ENCODE results near the gene ASPG.
"Not testable (repeated sequence)": the region's sequence is repeated elsewhere in the genome, so short reads cannot be mapped to it uniquely, and the experiment has no call there.

The ASPG gene

DNA sequence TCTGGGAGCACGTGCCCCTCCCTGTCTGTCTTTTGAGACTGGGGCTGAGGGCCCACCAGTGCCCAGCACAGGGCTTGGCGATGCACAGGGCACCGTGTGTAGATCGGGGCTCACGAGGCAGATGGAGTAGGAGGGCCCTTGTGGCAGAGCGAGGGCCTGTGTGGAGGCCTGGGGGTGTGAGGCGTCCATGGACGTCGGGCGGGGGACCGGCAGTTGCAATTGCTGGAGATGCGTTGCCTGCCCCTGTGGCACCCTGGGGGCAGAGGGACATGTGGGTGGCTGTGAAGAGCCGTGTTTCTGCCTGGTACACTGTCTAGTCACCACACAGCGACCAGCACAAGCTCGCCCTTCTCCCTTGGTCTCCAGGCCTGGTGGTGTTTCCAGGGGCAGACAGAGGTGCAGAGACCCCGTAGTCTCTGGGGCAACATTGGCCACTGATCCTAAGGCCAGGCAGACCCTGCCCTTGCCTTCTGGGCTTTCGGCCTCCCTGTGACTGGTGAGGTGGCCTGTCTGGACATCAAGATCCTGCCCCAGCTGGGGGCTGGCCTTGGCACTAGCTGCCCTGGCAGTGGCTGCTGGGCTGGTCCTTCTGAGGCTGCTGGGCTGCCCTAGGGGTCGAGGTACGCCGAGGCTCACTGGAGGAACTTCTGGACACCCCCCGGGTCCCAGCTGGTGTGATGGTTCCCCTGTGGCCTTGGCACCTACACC is 67.3 kb downstream of the ASPG start:
- no peak for DNase-seq (ENCODE audit: low read depth)
- no peak overlapping the region for H3K4me3 ChIP-seq (ENCODE audit: low read depth, low read length)

DNA sequence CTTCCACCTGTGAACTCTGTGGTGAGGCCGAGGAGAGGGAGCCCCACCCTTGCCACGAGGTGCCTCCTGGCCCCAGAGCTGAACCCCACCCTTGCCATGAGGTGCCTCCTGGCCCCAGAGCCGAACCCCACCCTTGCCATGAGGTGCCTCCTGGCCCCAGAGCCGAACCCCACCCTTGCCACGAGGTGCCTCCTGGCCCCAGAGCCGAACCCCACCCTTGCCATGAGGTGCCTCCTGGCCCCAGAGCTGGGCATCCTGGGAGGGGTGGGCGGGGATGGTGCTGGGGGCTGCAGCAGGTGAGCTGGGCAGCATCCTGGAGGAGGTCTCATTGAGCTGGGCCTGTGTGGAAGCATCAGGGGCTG is 67.9 kb downstream of the ASPG start:
- DNase-seq (ENCODE audit: low read depth), result not testable (repeated sequence)

DNA sequence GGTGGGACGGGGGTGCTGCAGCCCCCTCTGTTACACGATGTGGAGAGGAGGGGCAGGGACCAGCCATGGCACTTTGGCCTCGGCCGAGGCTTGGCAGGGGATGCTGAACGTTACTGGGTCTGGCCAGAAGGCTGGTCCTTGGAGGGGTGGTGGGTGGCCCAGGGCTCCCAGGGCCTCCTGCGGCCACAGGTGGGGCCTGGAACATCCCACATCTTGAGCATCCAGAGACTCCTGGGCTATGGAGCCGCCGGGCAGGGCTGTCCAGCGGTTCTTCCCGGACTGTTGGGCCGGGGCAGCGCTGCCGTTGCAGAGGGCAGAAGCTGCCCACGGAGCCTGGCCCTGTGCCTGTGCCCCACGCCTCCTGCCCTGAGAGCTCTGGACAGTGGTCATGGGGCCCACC is 68.7 kb downstream of the ASPG start:
- no peak for DNase-seq (ENCODE audit: low read depth)
- H3K4me3 ChIP-seq (ENCODE audit: low read depth, low read length), result no peak overlapping the region

More for the DNA sequence above, 67.9 kb downstream of the ASPG start:
- H3K4me3 ChIP-seq (ENCODE audit: low read depth, low read length), result not testable (repeated sequence)

DNA sequence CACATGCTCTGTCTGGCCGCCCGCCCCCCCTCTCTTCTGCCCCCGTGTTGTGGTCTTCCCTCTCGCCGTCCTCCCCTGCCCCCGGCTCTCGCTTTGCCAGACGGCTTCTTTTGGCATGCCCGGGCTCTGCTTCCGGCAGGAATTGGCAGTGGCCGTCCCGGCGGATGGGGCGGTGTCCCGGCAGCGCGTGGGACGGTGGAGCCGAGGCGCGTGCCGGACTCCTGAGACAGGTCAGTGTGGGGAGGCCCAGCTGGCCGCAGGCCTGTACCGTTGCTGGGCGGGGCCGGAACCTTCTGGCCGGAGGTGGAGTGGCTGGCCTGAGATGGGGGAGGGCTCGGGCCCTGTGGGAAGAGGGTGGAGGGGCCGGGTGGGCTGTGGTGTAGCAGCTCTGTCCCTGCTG is 70.0 kb downstream of the ASPG start:
- DNase-seq (ENCODE audit: low read depth), result no peak
- no peak overlapping the region for H3K4me3 ChIP-seq (ENCODE audit: low read depth, low read length)

DNA sequence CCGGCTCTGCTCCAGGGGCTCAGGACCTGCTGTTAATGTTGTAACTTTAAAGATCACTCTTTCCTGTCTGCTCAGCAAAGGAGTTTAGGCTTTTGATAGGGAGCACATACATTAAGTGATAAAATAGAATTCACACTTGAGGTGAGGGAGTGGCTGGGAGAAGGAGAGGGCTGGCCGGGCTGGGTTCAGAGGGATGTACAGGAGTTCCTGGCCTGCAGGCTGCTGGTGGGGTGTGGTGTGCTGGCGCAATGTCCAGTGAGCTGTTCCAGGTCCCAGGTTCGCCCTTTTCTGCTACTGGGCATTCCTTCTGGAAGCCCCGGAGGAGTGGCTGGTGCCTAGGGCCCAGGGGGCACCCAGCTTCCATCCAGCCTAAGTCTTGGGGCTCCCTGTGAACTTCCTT is 70.6 kb downstream of the ASPG start:
- no peak overlapping the region for H3K4me3 ChIP-seq (ENCODE audit: low read depth, low read length)
- no peak for DNase-seq (ENCODE audit: low read depth)

DNA sequence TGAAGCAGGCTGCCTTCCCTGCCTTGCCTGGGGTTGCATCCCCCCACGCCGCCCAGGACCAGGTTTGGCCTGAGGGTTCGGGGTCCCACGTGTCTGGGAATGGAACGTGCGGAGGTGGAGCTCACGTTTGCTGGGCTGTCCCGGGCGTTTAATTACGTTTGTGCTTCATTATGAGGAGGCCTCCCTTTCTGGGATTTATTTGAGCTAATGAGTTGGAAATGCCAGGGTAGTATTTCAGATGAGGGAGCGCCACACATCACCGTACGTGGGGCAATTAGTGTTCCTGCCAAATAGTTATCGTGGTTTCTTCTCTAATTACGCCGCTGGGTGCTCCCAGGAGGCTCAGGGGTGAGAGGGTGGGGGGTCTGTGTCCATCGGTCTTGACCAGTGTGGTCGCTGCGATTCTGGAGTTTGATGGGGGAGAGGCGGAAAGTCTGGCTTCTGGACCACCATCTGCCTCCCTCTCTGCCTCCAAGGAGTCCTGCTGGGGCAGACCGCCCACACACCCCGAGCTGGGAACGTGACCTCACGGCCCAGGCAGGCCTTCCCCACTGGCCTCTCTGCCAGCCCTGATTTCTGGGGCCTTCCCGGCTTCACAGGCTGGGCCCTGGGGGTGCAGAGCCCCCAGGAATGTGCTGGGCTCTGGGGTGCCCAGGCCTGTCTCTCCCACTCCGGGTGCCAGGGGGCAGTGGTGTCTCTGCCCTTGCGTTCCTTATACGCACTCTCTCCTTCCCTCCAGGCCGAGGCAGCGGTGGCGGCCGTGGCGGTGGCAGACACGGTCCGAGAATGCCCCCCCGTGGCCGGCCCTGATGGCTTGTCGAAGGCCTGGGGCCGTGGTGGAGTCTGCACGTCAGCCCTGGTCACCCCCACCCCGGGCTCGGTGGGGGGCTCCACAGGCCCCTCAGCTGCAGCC is 71.8 kb downstream of the ASPG start:
- DNase-seq (ENCODE audit: low read depth), result no peak
- no peak overlapping the region for H3K4me3 ChIP-seq (ENCODE audit: low read depth, low read length)

DNA sequence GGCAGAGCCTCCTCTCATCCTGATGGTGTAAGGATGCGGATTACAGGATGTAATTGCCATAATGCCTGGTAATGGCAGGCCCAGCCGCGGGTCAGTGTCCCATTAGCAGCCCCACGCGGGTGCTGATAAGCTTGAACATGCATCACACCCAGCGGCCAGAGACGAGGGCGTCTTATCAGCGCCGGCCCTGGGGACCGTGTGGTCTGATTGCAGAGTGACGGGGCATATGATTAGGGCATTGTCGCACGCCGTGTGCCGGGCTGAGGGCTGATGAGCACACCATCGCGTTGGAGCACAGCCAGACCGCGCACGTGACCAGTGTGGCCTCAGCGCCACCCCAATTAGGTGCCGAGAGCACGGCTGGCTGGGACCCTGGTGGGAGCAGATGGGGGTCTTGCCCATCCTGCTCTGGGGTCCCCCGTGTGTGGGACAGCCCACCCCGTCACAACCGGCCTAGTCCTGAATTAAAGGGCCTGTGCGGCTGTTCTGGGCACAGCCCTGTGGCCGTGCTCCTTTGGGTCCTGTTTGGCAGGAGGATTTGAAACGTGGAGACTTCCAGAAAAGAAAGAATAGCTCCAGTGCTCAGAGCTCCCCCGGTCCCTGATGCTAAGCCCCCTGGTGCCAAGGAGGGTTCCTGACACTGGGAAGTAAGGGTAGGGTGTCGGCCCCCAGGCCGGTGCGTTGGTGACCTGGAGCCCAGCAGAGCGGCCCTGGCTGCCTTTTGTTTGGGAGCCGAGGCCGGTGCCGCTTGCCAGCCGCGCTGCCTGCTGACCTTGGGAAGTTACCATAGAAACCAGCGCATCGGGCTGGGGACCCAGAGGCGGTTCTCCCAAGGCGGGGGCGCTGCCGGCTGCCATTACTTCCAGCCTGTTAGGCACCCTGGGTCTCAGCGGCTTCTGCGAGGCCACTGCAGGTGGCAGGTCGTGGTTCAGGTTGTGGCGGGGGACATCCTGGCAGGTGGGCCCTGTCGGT is 73.6 kb downstream of the ASPG start:
- H3K4me3 ChIP-seq (ENCODE audit: low read depth, low read length), result no peak overlapping the region
- no peak for DNase-seq (ENCODE audit: low read depth)

DNA sequence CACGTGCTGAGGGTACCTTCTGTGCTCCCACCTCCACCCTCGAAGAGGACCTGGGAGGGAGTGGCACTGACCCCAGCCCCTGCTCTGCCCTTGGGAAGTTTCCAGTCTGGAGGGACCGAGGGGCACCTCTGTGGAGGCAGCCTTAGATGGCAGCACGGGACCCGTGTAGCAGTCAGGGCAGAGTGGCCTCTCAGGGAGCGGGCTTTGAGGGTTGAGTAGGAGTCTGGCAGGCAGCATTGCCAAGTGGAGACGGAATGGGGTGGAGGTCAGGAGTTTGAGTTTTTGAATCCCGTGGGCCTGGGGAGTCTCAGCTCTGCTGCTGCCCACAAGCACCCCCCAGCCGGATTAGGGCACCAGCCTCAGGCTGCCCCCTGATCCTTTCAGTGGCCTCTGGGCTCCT is 74.5 kb downstream of the ASPG start:
- no peak overlapping the region for H3K4me3 ChIP-seq (ENCODE audit: low read depth, low read length)
- no peak for DNase-seq (ENCODE audit: low read depth)

DNA sequence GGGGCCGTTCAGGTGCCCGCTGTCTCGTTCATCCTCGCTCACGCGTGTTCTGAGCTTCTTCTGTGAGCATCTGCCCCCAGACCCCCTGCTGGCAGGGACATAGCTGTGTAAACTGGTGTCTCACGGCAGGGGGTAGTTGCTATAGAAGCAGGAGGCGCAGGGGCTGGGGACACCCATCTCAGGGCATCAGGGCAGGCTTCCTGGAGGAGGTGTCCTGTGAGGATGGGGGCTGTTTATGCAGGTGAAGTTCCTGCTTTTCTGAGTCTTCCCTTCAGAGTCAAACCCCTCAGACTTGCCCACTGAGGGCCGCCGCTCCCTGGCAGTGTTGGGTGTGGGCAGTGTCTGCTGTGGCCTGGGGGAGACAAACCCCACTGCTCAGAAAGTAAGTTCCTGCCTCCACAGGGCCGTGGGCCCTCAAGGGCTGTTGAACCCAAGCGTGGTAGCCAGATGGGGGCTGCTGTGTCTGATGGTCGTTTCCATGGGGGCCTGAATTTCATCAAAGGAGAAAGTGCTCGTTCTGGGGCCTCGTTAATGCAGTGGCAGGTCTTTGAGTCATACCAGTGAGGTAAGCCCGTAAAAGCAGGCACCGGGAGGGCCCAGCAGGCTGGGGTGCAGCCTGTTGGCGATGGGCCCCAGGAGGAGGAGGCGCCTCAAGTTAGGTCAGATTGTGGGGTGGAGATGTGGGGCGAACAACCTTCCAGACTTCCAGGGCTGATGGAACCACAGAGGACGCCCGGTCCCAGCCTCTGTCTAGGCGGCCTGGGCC is 76.3 kb downstream of the ASPG start:
- no peak overlapping the region for H3K4me3 ChIP-seq (ENCODE audit: low read depth, low read length)
- no peak for DNase-seq (ENCODE audit: low read depth)

DNA sequence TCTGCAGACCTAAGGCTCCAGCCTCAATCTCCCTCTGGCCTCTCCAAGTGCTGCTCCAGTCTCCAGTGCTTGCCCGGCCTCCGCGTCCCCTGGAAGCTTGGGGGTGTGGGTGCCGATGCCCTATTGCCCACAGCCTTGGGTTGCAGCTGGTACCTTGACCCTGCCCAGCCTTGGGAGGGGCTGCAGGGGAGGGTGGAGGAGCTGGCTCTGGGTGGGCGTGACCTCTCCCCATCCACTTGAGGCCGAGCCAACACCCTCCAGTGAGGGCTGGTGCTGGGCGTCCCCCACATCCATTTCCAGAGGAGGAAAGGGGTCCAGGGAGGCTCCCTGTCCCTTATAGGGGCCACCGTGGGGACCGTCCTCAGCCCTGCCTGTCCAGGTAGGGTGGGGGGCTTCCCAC is 77.0 kb downstream of the ASPG start:
- H3K4me3 ChIP-seq (ENCODE audit: low read depth, low read length), result no peak overlapping the region
- no peak for DNase-seq (ENCODE audit: low read depth)

DNA sequence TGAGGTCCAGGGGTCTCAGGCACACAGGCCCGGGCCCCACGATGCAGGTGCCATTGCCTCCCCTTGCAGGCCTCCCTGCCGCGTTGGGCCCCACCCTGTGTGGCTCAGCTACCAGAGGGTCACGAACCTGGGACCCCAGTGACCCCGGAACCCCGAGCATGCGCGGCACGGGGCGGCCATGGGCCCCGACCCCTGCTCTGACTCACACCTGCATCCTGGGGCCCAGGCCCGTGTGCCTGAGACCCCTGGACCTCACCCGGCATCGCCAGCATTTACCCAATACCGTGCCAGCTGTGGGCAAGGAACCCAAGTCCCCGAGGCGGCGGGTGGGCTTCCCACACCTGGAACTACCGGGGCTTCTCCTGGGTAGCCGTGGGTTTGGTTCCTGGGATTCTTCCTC is 78.0 kb downstream of the ASPG start:
- H3K4me3 ChIP-seq (ENCODE audit: low read depth, low read length), result no peak overlapping the region
- DNase-seq (ENCODE audit: low read depth), result no peak

DNA sequence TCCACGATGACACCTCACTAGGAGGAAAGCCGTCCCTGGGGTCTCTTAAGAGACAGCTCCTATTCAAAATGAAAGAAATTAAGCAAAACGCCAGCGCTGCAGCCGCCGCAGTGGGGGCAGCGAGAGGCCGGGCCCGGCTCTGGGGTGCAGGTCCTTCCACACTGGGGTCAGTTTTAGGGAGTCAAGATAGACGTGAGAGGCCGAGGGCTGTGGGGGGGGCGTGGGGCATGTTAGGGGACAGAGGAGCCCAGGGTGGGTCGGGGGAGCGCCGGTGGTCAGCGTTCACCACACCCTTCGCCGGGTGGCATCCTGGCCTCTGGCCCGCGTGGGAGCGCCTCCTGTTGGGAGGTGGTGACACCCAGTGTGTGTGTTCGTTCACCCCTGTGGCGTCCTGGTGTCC is 78.5 kb downstream of the ASPG start:
- H3K4me3 ChIP-seq (ENCODE audit: low read depth, low read length), result no peak overlapping the region
- no peak for DNase-seq (ENCODE audit: low read depth)

DNA sequence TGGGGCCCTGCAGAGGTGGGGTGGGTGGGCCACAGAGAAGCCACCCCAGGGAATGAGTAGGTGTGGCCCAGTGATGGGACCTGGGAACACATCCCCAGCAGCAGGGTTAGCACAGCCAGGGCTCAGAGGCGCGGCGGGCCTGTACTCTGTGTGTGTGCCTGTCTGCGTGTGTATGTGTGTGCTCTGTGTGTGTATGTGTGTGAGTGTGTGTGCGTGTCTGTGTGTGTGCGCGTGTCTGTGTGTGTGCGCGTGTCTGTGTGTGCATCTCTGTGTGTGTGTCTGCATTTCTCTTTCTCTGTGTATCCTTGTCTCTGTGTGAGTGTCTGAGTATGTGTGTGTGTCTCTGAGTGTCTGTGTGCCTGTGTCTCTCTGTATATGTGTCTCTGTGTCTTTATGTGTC is 79.0 kb downstream of the ASPG start:
- H3K4me3 ChIP-seq (ENCODE audit: low read depth, low read length), result no peak overlapping the region
- no peak for DNase-seq (ENCODE audit: low read depth)

Measured in skeletal muscle cell (primary cell).